ENCODE measurements around the gene HAPLN3. TPM values are rescaled to one million over a fixed set of nuclear protein-coding genes. Genes with fewer than 3 reads are reported as not detected.
A peak's percentile ranks its signal among the peaks of the same experiment; 100 is the strongest.

HAPLN3 gene
- total RNA-seq, 1 experiment from 2014 or later, result 5.0 TPM

- peak; percentile 49 for TF ChIP-seq CTCF (IDR thresholded peaks at IDR 0.05; ENCODE audit: unreplicated experiment)
- no peaks in the 10 kb centered on the region for H3K9me3 Mint-ChIP-seq (ENCODE audit: unreplicated experiment)
- intact Hi-C loops (cut with micrococcal nuclease), result loop anchor here (1.0 kb wide), 1 partner anchor 177 kb away; no protein-coding TSS in a partner anchor
- no peak overlapping the region for H3K4me3 Mint-ChIP-seq (ENCODE audit: unreplicated experiment)
- no TSS peak for BruUV-seq (replicated peaks)
- H3K4me1 Mint-ChIP-seq (ENCODE audit: insufficient read depth, unreplicated experiment), result peaks cover 9% of the 10 kb centered on the region
- H3K36me3 Mint-ChIP-seq (ENCODE audit: insufficient read depth, unreplicated experiment), result peaks cover 6% of the 10 kb centered on the region
- H3K27ac Mint-ChIP-seq (ENCODE audit: low read depth, unreplicated experiment), result no peak overlapping the region
- H3K27me3 Mint-ChIP-seq (ENCODE audit: insufficient read depth, unreplicated experiment), result no peaks in the 10 kb centered on the region
- CTCF ChIA-PET, result interaction anchor here (0.8 to 2.9 kb wide), 4 partner anchors 16 to 176 kb away, joined by 3 to 32 read pairs (median 4); no protein-coding TSS in a partner anchor
- peak; percentile 30 for DNase-seq (ENCODE audit: unreplicated experiment)
- POLR2A ChIA-PET, result interaction anchor here (0.8 kb wide), 1 partner anchor 177 kb away, joined by 3 read pairs; no protein-coding TSS in a partner anchor
These were observed 61.0 kb downstream of the HAPLN3 start for GRCh38 chr15:88834211-88834812.

GRCh38 chr15:88833731-88834100 is 61.6 kb downstream of the HAPLN3 start:
- intact Hi-C loops (cut with micrococcal nuclease), result loop anchor here (1.0 kb wide), 1 partner anchor 176 kb away; no protein-coding TSS in a partner anchor
- POLR2A ChIA-PET, result interaction anchor here (1.1 kb wide), 1 partner anchor 10 kb away, joined by 3 read pairs; no protein-coding TSS in a partner anchor
- Mint-ChIP-seq H3K4me1 (ENCODE audit: insufficient read depth, unreplicated experiment) (peaks cover 9% of the 10 kb centered on the region), H3K9me3 (ENCODE audit: unreplicated experiment) (no peaks in the 10 kb centered on the region), H3K27me3 (ENCODE audit: insufficient read depth, unreplicated experiment) (no peaks in the 10 kb centered on the region), H3K36me3 (ENCODE audit: insufficient read depth, unreplicated experiment) (peaks cover 6% of the 10 kb centered on the region), H3K4me3 (ENCODE audit: unreplicated experiment) (no peak overlapping the region), H3K27ac (ENCODE audit: low read depth, unreplicated experiment) (no peak overlapping the region)
- DNase-seq (ENCODE audit: unreplicated experiment), result no peak
- no peak for TF ChIP-seq CTCF (IDR thresholded peaks at IDR 0.05; ENCODE audit: unreplicated experiment)
- CTCF ChIA-PET, result interaction anchor here (1.4 to 2.9 kb wide), 3 partner anchors 176 to 179 kb away, joined by 6 to 32 read pairs (median 8); no protein-coding TSS in a partner anchor
- no TSS peak for BruUV-seq (replicated peaks)

GRCh38 chr15:88832820-88833730 is 62.3 kb downstream of the HAPLN3 start:
- POLR2A ChIA-PET, result interaction anchor here (1.1 kb wide), 1 partner anchor 11 kb away, joined by 3 read pairs; no protein-coding TSS in a partner anchor
- TF ChIP-seq CTCF (IDR thresholded peaks at IDR 0.05; ENCODE audit: unreplicated experiment), result no peak
- Mint-ChIP-seq H3K36me3 (ENCODE audit: insufficient read depth, unreplicated experiment) (peaks cover 6% of the 10 kb centered on the region), H3K27me3 (ENCODE audit: insufficient read depth, unreplicated experiment) (no peaks in the 10 kb centered on the region), H3K4me1 (ENCODE audit: insufficient read depth, unreplicated experiment) (peaks cover 9% of the 10 kb centered on the region), H3K4me3 (ENCODE audit: unreplicated experiment) (no peak overlapping the region), H3K9me3 (ENCODE audit: unreplicated experiment) (no peaks in the 10 kb centered on the region), H3K27ac (ENCODE audit: low read depth, unreplicated experiment) (no peak overlapping the region)
- no TSS peak for BruUV-seq (replicated peaks)
- CTCF ChIA-PET, result interaction anchor here (1.4 kb wide), 2 partner anchors 175 to 178 kb away, joined by 6 to 8 read pairs; no protein-coding TSS in a partner anchor
- DNase-seq (ENCODE audit: unreplicated experiment), result no peak
- intact Hi-C loops (cut with micrococcal nuclease), result no loop called here

- intact Hi-C loops (cut with micrococcal nuclease), result no loop called here
- H3K36me3 Mint-ChIP-seq (ENCODE audit: insufficient read depth, unreplicated experiment), result peaks cover 6% of the 10 kb centered on the region
- TF ChIP-seq CTCF (IDR thresholded peaks at IDR 0.05; ENCODE audit: unreplicated experiment), result no peak
- CTCF ChIA-PET, result no interaction called here
- no peaks in the 10 kb centered on the region for H3K27me3 Mint-ChIP-seq (ENCODE audit: insufficient read depth, unreplicated experiment)
- no peak for DNase-seq (ENCODE audit: unreplicated experiment)
- no peak overlapping the region for H3K4me3 Mint-ChIP-seq (ENCODE audit: unreplicated experiment)
- POLR2A ChIA-PET, result no interaction called here
- no peaks in the 10 kb centered on the region for H3K4me1 Mint-ChIP-seq (ENCODE audit: insufficient read depth, unreplicated experiment)
- H3K9me3 Mint-ChIP-seq (ENCODE audit: unreplicated experiment), result no peaks in the 10 kb centered on the region
- H3K27ac Mint-ChIP-seq (ENCODE audit: low read depth, unreplicated experiment), result no peak overlapping the region
- no TSS peak for BruUV-seq (replicated peaks)
These were observed 65.3 kb downstream of the HAPLN3 start for GRCh38 chr15:88830016-88830415.

Measured in MCF 10A (cell line).